ENCODE measurements around the gene PCBP1.
"Not testable (repeated sequence)": the region's sequence is repeated elsewhere in the genome, so short reads cannot be mapped to it uniquely, and the experiment has no call there.

PCBP1 gene

DNA sequence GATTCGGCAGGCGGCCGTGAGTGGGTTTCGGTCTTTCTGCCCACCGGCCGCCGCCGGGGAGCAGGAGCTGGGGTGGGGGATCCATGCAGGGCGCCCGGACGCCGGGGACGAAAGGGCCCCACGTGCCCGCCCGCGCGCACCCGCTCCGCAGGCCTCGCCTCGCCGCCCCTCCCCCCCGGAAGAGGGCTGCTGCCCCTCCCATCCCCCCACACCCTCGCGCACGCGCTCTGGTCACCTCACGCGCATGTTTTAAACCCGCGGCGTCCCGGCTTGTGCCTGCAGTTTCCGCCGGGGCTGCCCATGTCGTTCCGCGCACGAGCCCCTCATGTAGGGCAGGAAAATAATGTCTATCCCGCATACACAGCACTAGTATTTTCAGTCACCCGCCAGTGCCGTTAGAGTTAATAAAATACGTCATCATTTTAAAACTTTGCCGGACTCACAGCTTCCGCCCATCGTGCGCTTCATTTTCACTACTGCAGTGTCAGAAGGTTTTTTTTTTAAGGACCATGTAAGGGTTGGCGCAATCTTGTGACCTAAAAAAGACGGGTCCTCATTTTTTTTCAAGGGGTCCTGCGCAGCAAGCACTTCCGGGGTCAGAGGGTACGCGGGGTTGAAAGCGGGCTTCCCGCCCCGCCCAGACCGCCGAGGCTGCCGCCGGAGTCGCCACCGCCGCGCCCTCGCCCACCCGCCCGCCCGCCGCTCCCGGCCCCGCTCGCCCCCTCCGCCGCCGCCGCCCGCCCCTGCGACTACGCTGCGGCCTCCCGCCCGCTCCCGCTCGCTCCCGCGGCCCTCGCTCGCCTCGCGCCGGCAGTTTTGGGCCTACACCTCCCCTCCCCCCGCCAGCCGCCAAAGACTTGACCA is at the start of gene PCBP1:
Gene PCBP1 (plus strand): TSS at position 640 of the 864 bp plus-strand sequence. CDS start 267 bp downstream, outside the sequence.
- peak; percentile 93 for DNase-seq (ENCODE audit: low read depth, low spot score)

DNA sequence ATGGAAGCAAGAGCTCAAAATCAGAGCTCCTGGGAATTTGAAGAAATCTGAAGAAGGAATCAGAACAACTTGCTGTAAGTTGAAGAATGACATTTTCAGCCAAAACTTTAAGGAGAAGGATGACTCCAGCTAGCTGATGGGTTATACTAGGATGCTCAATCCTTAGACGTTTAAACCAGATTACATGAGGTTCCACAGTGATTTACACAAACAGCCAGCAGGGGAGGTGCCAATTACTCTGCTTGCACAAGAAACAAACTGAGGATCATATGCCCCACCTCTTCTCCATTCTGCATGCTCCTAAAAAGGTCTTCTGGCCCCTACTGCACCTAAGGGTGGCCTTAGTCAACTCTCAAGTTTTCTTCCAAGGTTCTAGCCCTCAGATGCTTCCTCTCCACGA is 47.9 kb upstream of the PCBP1 start:
- no peak for DNase-seq (ENCODE audit: low read depth, low spot score)

- DNase-seq (ENCODE audit: low read depth, low spot score): no peak
These were observed 45.6 kb upstream of the PCBP1 start for GRCh38 chr2:70041663-70042062.

GRCh38 chr2:70042246-70042645 is 45.0 kb upstream of the PCBP1 start:
- DNase-seq (ENCODE audit: low read depth, low spot score): no peak

- no peak for DNase-seq (ENCODE audit: low read depth, low spot score)
These were observed 43.9 kb upstream of the PCBP1 start for GRCh38 chr2:70043252-70043875.

GRCh38 chr2:70044290-70045040 is 42.8 kb upstream of the PCBP1 start:
- no peak for DNase-seq (ENCODE audit: low read depth, low spot score)

DNA sequence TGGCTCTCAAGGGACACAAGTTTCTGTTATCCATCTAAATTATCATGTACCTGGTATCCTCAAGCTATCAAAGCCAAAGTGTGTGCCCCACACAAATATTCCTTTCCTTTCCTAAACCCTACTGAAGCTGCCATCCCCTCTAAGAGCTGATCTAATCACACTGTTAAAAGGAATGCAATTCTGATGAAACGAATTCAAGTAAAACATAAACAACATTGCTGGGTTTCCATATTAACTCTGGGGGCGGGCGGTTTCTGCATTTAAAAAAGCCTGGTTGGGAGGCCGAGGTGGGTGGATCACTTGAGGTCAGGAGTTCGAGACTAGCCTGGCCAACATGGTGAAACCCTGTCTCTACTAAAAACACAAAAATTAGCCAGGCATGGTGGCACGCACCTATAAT is 41.9 kb upstream of the PCBP1 start:
- no peak for DNase-seq (ENCODE audit: low read depth, low spot score)

GRCh38 chr2:70045932-70046331 is 41.3 kb upstream of the PCBP1 start:
- DNase-seq (ENCODE audit: low read depth, low spot score): no peak

- no peak for DNase-seq (ENCODE audit: low read depth, low spot score)
These were observed 40.7 kb upstream of the PCBP1 start for GRCh38 chr2:70046534-70046933.

GRCh38 chr2:70047451-70047850 is 39.8 kb upstream of the PCBP1 start:
- DNase-seq (ENCODE audit: low read depth, low spot score): no peak

DNA sequence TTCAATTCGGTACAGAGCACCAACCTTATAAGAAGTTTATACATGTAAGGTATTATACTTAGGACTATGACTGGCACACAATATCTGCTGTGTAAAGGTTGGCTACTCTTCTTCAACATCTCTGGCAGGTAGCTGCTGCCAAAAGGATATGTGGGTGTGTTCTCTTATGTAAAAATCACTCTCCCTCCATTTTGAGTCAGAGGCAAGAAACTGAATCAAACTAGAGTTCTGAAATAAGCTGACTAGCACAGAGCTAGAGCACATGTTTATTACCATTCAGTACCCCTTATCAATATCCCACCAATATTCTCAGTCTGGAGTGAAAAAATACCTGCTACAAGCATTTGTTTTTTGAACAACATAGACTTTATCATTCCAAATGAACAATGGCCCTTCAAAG is 38.0 kb upstream of the PCBP1 start:
- DNase-seq (ENCODE audit: low read depth, low spot score): no peak

GRCh38 chr2:70050631-70051425 is 36.4 kb upstream of the PCBP1 start:
- no peak for DNase-seq (ENCODE audit: low read depth, low spot score)

GRCh38 chr2:70055259-70055658 is 32.0 kb upstream of the PCBP1 start:
- DNase-seq (ENCODE audit: low read depth, low spot score): not testable (repeated sequence)

DNA sequence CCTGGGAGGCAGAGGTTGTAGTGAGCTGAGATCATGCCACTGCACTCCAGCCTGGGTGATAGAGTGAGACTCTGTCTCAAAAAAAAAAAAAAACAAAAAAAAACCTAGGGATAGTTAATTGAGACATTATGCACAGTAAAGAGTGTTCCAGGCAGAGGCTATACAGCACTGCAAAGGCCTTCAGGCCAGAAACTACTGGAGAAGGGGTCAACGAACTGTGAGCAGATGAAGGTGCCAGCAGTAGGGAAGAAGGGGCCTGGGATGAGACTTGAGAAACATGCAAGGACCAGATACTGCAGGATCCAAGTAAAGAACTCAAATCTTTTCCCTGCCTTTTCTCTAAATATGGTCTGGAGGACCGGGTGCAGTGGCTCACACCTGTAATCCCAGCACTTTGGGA is 26.0 kb upstream of the PCBP1 start:
- DNase-seq (ENCODE audit: low read depth, low spot score): no peak

- no peak for DNase-seq (ENCODE audit: low read depth, low spot score)
These were observed 25.0 kb upstream of the PCBP1 start for GRCh38 chr2:70062270-70062669.

DNA sequence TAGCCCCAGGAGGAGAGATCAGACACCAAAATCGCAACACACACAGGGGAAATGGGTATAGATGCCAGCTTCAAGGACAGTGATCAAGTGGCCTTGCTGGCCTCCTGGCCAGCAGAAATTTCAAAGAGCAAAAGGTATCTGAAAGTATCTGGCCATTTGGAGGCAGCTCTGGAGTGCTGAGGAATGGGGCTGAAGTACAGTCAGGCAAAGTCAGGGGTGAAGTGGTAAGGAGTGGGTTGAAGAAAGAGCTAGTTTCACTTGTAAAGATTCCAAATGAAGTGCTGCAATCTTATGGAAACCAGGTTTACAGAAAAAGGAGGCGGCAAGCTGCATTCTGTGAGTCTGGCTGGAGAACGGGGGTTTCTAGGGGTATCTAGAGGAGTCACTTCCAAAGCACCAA is 19.2 kb upstream of the PCBP1 start:
- DNase-seq (ENCODE audit: low read depth, low spot score): no peak

- peak; percentile 61 for DNase-seq (ENCODE audit: low read depth, low spot score)
These were observed 18.2 kb upstream of the PCBP1 start for GRCh38 chr2:70069049-70069448.

DNA sequence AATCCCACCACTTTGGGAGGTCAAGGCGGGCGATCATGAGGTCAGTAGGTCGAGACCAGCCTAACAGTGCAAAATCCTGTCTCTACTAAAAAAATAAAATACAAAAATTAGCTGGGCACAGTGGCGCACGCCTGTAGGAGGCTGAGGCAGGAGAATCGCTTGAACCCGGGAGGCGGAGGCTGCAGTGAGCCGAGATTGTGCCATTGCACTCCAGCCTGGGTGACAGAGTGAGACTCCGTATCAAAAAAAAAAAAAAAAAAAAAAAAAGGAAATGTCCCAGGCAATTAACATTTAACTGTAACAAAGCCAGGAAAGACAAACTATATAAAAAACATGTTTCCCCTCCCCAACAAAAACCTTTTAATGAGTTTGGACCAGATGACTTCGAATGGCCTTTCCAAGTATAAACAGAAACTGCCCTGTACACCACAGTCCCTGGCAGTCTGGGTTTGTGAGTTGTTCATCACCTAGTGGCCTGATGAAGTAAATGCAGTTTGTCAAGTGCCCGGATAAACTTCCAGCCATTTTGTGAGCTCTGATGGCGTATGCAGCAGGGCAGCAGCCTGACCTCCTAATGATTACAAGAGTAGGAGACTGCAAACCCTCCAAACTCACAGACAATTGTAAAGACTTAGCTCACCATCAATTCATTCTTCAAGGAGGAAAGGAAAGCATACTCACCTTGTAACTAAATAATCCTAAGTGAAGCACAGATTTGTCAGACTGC is 16.6 kb upstream of the PCBP1 start:
- DNase-seq (ENCODE audit: low read depth, low spot score): peak; percentile 45

- no peak for DNase-seq (ENCODE audit: low read depth, low spot score)
These were observed 13.8 kb upstream of the PCBP1 start for GRCh38 chr2:70073493-70073892.

- no peak for DNase-seq (ENCODE audit: low read depth, low spot score)
These were observed 8.9 kb upstream of the PCBP1 start for GRCh38 chr2:70078384-70078783.

Measured in activated CD4-positive, CD25-positive, alpha-beta regulatory T cell treated with anti-CD3 and anti-CD28 coated beads, Interleukin-2, amount 50 U/mL, for 16 hours (primary cell).